Left cardiac atrium (tissue), 4 donors: Measurements from ENCODE around the gene NEK5. TPM values are rescaled to one million over a fixed set of nuclear protein-coding genes. Genes with fewer than 3 reads are reported as not detected.

Experiments
- ATAC-seq, 2 donors: fragments of 200-7000 bp; cut with Tn5 transposase; one replicate each; pipeline ENCODE4 v1.9.1; 2020; ENCODE audit warnings: mild to moderate bottlenecking in 2 of 2, moderate library complexity in 2 of 2
- DNase-seq: peaks from one replicate; pipeline ENCODE4 v3.0.0-alpha.2; 2020
- intact Hi-C, 2 donors: fragments of 100-400 bp; cut with DNase I; formaldehyde crosslinking; loops; one replicate each; pipeline versions ENCODE4 v1.14.1 to v1.15.1; 2022 to 2023
- total RNA-seq, 2 donors: library from RNA; stranded (reverse); fragmentation: NEBNext Ultra II Directional; extraction: Animal tissue kit (Norgen Biotek cat#: 25700); gene quantifications; one replicate each; pipeline ENCODE4 v1.2.1, GENCODE V29; 2021
- donor health status: DM: no; HTN: yes; CAD: no.
- donor health status: DM: no; HTN: yes; CAD: no; lungs with severe emphysema.
- donor health status: DM: yes; HTN: yes; CAD: no.
- donor health status: Dilated cardiomyopathy.

NEK5 gene
- total RNA-seq, 2 donors from 2014 or later = 0.44 TPM

GRCh38 chr13:51999510-51999911, 129.4 kb downstream of the NEK5 start:
- intact Hi-C loops = loop anchor here (5.0 kb wide), 2 partner anchors 128 to 172 kb away; partner anchors contain the start of gene NEK5 (in 1 of the 2)

DNA sequence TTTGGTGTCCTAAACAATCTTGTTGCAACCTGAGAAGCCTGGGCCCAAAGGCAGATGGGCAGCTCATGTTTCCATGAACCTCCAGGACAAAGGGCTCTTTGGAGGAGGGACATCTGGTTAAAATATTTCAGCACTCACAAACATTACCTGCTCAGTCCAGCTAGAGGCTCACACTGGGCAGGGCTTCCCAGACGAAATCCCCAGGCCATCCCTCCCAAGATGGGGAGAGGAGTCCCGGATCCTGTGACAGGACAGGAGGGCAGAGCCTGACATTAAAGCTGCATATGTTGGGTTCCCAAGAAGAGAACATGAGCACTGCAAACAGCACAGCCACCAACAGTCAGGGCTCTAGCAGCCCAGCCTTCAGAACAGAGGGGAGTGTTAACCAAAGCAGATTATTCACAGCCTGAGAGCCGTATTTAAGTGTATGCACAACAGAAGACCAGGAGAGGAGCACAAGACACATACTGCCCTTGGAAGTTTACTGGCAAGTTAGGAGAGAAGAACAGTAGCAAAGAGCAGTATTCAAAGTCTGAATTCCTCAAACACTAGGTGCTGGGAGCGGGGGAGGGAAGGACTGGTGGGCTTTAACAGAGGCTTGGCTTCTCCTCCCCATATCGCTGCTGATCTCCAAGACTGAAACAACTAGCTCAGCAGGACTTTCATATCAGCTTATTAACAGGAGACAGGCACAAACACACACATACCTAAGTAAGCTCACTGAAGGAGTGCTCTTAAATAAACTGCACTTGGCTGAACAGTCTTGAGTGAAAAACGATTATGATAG, 130.0 kb downstream of the NEK5 start:
- ATAC-seq = no peak

More at GRCh38 chr13:51999510-51999911, 129.4 kb downstream of the NEK5 start:
- ATAC-seq (peak; percentile 73 to 74), DNase-seq (peak; percentile 70)

DNA sequence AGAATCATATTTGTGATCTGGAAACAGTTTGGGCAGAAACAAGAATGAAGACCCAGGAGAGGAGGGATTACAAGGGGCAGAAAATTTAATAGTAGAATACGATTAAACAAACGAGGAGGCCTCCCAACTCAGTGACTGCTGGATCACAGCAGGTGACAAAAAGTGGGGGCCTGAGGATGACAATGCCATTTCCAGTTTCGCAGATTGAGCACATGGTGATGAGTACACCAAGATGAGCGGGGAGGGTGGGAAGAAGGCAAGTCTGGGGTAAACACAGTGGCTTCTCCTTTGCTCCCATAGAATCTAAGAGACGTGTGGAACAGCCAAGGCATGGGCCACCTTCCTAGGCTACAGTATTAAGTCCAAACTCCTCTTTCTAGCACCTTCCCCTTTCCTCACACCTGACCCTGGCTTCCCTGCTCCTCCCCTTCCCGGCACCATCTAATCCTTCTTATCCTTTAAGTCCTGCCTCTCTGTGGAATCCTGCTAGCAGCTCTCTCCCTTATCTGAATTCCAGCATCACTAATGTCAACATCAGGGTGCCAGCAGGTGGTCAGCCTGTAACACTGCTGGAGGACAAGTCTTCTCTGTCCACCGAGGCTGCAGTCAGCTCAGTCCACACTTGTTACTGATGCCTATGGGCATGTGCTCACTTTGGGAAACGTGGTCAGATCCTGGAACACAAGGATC, 131.1 kb downstream of the NEK5 start:
- intact Hi-C loops = loop anchor here (5.0 kb wide), 2 partner anchors 130 to 170 kb away; partner anchors contain the start of gene NEK5 (in 1 of the 2)
- DNase-seq = no peak
- ATAC-seq = no peak

More for the DNA sequence above, 130.0 kb downstream of the NEK5 start:
- no peak for DNase-seq
- intact Hi-C loops = loop anchor here (5.0 kb wide), 2 partner anchors 128 to 172 kb away; partner anchors contain the start of gene NEK5 (in 1 of the 2)

DNA sequence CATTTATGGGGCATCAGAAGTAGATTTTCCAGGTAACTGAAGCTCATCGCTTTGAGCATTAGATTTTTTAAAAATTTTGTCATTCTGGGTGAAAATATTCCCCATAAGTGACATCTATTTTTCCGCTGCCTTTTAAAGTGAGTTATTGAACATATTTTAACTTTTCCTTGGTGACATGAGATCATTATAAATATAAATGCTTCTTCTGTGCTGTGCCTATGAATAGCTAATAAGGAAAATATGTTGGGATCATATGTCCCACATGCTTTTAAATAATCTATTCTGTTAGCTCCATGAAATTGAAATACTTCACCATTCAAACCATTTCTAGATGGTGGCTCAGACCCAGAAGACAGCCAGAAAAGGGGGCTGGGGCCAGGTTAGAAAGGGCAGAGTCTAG, 131.7 kb downstream of the NEK5 start:
- intact Hi-C loops = loop anchor here (5.0 kb wide), 2 partner anchors 130 to 170 kb away; partner anchors contain the start of gene NEK5 (in 1 of the 2)
- ATAC-seq (no peak), DNase-seq (no peak)

GRCh38 chr13:51996641-51997040, 132.2 kb downstream of the NEK5 start:
- ATAC-seq = no peak
- DNase-seq = no peak
- intact Hi-C loops = loop anchor here (5.0 kb wide), 2 partner anchors 131 to 169 kb away; partner anchors contain the start of gene NEK5 (in 1 of the 2)

- intact Hi-C loops = loop anchor here (5.0 kb wide), 2 partner anchors 131 to 169 kb away; partner anchors contain the start of gene NEK5 (in 1 of the 2)
- peak; percentile 76 to 86 for ATAC-seq
Observed at GRCh38 chr13:51995677-51996551, 133.0 kb downstream of the NEK5 start.

GRCh38 chr13:51993713-51994112, 135.2 kb downstream of the NEK5 start:
- DNase-seq = no peak
- intact Hi-C loops = no loop called here
- peak in 1 of 2 donors; percentile 43 for ATAC-seq

More at GRCh38 chr13:51995677-51996551, 133.0 kb downstream of the NEK5 start:
- peak; percentile 25 for DNase-seq

- ATAC-seq (no peak), DNase-seq (no peak)
- intact Hi-C loops = no loop called here
Observed at GRCh38 chr13:51988988-51989618, 139.8 kb downstream of the NEK5 start.

Other genes starting within 250 kb of the NEK5 start
- 1 to 10 TPM; 4.7 to 5.9 TPM for gene ATP7B, start 117.6 kb downstream of the NEK5 start, total RNA-seq
- 10 to 100 TPM; 24.9 to 28.9 TPM for gene ALG11, start 116.7 kb downstream of the NEK5 start, total RNA-seq
- gene UTP14C, start 104.4 kb downstream of the NEK5 start, total RNA-seq = 10 to 100 TPM; 13.9 to 14.9 TPM
- gene NEK3, start 30.5 kb upstream of the NEK5 start, total RNA-seq = 10 to 100 TPM in 1 of 2 donors, 1 to 10 TPM in 1; 9.2 to 11.9 TPM